Osteocyte (in vitro differentiated cells): Measurements from ENCODE around the gene CD207. TPM values are rescaled to one million over a fixed set of nuclear protein-coding genes. Genes with fewer than 3 reads are reported as not detected.

Source experiments
- DNase-seq: peaks from one replicate; pipeline ENCODE4 v3.0.0; 2021; ENCODE audit warnings: mixed read lengths; ENCODE audit not compliant: unreplicated experiment; ENCODE audit errors: extremely low spot score
- H3K27ac Mint-ChIP-seq: one replicate; pipeline ENCODE4 v1.8.0; 2021; ENCODE audit warnings: mild to moderate bottlenecking, mixed read lengths; ENCODE audit not compliant: unreplicated experiment
- H3K27me3 Mint-ChIP-seq: one replicate; pipeline ENCODE4 v1.8.0; 2021; ENCODE audit warnings: mixed read lengths; ENCODE audit not compliant: unreplicated experiment
- H3K36me3 Mint-ChIP-seq: one replicate; pipeline ENCODE4 v1.8.0; 2021; ENCODE audit warnings: mixed read lengths; ENCODE audit not compliant: unreplicated experiment
- H3K4me1 Mint-ChIP-seq: one replicate; pipeline ENCODE4 v1.8.0; 2021; ENCODE audit warnings: mixed read lengths; ENCODE audit not compliant: unreplicated experiment
- H3K4me3 Mint-ChIP-seq: one replicate; pipeline ENCODE4 v1.8.0; 2021; ENCODE audit warnings: mild to moderate bottlenecking, moderate library complexity, mixed read lengths; ENCODE audit not compliant: unreplicated experiment
- H3K9me3 Mint-ChIP-seq: one replicate; pipeline ENCODE4 v1.8.0; 2021; ENCODE audit warnings: mixed read lengths; ENCODE audit not compliant: unreplicated experiment
- total RNA-seq: library from RNA; stranded (reverse); gene quantifications from 2 replicates; pipeline ENCODE4 v1.2.1, GENCODE V29; 2021
- TF ChIP-seq, protein P1 (sequence below): fragments of 200-600 bp; sonication (generic); IDR thresholded peaks from 2 replicates; pipeline ENCODE4 v1.5.0; 2021; ENCODE audit warnings: antibody characterized with exemption, mild to moderate bottlenecking, moderate library complexity

CD207 gene
- total RNA-seq, 1 donor from 2014 or later = not detected

DNA sequence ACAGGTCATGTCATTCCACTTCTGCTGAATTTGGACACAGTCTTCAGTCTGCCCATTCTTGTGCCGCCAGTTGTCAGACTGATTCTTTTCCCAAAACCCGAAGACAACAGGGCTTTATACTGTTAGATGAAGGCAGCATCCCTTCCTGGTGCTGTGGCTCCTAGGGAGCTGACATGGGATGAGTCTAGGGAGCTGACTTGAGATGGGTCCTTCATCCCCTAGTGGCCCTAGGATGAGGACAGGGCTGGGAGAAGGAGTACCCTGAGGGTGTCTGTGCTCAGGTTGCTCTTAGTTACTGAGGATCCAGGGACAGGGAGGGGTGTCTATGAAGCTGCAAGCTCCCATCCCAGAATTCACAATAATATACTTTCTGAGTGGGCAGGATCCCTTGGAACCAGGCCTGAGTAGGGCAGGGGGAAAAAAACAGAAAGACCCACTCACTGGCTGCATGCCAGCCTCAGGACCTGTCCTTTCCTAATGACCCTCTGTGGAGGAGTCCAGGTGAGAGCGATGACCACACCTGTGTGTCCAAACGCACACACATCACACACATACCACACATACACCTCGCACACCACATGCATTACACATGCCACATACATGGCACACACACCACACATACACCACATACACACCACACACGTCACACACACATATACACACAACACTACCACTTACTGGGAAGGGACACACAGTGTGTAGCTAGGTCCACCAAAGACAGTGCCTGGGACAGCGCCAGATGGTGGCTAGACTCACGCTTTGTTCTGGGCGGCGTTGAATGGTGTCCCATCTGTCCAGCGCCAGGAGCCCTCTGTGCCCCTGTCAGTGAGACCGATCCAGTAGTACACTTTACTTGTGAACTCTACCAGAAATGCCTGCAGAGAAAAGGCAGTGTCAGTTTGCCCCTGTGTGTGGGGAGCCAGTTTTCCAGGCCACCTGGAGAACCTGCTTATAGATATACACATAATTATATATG, 26.3 kb downstream of the CD207 start:
- DNase-seq = no peak
- H3K27ac Mint-ChIP-seq = no peak overlapping the region
- no peaks in the 10 kb centered on the region for H3K36me3 Mint-ChIP-seq
- H3K4me3 Mint-ChIP-seq = no peak overlapping the region
- H3K27me3 Mint-ChIP-seq = peaks cover 11% of the 10 kb centered on the region
- H3K9me3 Mint-ChIP-seq = no peaks in the 10 kb centered on the region
- TF ChIP-seq, protein P1, sequence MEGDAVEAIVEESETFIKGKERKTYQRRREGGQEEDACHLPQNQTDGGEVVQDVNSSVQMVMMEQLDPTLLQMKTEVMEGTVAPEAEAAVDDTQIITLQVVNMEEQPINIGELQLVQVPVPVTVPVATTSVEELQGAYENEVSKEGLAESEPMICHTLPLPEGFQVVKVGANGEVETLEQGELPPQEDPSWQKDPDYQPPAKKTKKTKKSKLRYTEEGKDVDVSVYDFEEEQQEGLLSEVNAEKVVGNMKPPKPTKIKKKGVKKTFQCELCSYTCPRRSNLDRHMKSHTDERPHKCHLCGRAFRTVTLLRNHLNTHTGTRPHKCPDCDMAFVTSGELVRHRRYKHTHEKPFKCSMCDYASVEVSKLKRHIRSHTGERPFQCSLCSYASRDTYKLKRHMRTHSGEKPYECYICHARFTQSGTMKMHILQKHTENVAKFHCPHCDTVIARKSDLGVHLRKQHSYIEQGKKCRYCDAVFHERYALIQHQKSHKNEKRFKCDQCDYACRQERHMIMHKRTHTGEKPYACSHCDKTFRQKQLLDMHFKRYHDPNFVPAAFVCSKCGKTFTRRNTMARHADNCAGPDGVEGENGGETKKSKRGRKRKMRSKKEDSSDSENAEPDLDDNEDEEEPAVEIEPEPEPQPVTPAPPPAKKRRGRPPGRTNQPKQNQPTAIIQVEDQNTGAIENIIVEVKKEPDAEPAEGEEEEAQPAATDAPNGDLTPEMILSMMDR = no peak
- no peaks in the 10 kb centered on the region for H3K4me1 Mint-ChIP-seq

DNA sequence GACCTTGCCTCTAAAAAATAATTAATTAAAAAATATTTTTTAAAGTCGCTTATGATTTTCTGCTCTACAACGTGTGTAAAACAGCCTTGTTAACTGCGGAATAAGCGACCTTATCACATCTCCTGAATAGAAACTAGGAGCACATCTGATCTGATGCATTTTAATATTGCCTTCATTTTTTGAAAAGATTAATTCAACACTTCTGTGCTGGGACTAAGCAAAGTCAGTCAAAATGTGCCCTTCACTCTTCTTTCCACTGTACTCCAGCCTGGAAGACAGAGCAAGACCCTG, 27.8 kb downstream of the CD207 start:
- no peak for DNase-seq
- Mint-ChIP-seq H3K36me3 (no peaks in the 10 kb centered on the region), H3K4me1 (no peaks in the 10 kb centered on the region), H3K27ac (no peak overlapping the region), H3K9me3 (no peaks in the 10 kb centered on the region), H3K4me3 (no peak overlapping the region), H3K27me3 (peaks cover 13% of the 10 kb centered on the region)
- TF ChIP-seq, protein P1 = no peak

DNA sequence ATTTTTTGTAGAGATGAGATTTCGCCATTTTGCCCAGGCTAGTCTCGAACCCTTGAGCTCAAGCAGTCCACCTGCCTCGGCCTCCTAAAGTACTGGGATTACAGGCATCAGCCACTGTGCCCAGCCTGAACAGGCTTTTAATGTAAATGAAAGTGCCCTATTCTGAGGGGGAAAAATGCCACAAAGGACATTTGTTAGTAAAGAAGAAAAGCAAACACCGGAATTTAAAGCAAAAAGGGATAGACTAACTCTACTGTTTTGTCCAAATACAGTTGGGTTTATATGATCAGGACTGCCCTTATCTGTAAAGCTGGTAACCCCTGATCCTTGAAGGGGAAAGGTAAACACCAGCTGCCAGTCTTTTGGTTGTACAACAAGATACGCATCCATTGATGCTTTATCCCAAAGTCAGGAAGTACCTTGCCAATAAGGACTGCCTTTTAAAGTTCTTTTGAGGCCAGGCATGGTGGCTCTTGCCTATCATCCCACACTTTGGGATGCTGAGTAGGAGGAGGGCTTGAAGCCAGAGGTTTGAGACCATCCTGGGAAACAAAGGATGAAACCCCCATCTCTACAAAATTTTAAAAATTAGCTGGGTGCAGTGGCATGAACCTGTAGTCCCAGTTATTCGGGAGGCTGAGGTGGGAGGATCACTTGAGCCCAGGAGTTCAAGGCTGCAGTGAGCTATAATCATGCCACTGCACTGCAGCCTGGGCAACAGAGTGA, 28.4 kb downstream of the CD207 start:
- TF ChIP-seq, protein P1 = no peak
- Mint-ChIP-seq H3K4me3 (no peak overlapping the region), H3K9me3 (no peaks in the 10 kb centered on the region), H3K36me3 (no peaks in the 10 kb centered on the region), H3K27ac (no peak overlapping the region), H3K4me1 (no peaks in the 10 kb centered on the region), H3K27me3 (peaks cover 13% of the 10 kb centered on the region)
- DNase-seq = no peak

DNA sequence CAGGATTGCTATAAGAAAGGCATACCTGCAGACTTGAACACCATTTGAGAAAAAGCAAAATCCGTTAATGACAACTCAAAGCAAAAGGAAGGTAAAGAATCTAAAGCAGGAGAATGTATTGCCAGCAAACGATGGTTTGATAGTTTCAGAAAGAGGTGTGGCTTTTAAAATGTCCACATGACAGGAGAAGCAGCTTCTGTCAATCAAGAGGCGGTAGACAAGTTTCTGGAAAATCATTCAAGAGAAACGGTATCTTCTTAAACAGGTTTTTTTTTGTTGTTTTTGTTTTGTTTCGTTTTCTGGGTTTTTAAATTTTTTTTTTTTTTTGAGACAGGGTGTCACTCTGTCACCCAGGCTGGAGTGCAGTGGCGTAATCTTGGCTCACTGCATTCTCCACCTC, 29.0 kb downstream of the CD207 start:
- H3K9me3 Mint-ChIP-seq = no peaks in the 10 kb centered on the region
- peaks cover 13% of the 10 kb centered on the region for H3K27me3 Mint-ChIP-seq
- H3K4me3 Mint-ChIP-seq = no peak overlapping the region
- no peaks in the 10 kb centered on the region for H3K4me1 Mint-ChIP-seq
- DNase-seq = no peak
- no peak overlapping the region for H3K27ac Mint-ChIP-seq
- TF ChIP-seq, protein P1 = no peak
- no peaks in the 10 kb centered on the region for H3K36me3 Mint-ChIP-seq

DNA sequence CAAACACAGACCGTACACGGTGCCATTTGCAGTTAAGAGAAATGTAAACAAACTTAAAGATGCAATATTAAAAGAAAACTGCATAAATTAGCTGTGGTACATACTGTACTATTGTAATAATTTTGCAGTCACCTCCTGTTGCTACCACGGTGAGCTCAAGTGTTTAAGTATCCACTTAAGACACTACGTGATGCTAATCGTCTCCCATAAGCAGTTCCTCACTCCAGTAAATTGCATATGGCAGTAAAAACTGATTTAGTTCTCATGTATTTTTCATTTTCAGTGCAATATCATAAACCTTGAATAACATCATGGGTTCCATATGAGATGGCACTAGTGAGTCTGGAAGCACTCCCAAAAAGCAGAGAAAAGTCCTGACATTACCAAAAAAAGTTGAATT, 29.6 kb downstream of the CD207 start:
- TF ChIP-seq, protein P1 = no peak
- H3K27me3 Mint-ChIP-seq = peaks cover 13% of the 10 kb centered on the region
- no peak overlapping the region for H3K4me3 Mint-ChIP-seq
- H3K9me3 Mint-ChIP-seq = no peaks in the 10 kb centered on the region
- DNase-seq = no peak
- H3K36me3 Mint-ChIP-seq = no peaks in the 10 kb centered on the region
- H3K4me1 Mint-ChIP-seq = no peaks in the 10 kb centered on the region
- H3K27ac Mint-ChIP-seq = no peak overlapping the region
